Stimulated activated CD4-positive, alpha-beta T cell treated with anti-CD3 and anti-CD28 coated beads, Interleukin-4, amount 100 ng/mL, for 24 hours (primary cell): ENCODE measurements around the gene TOMM5.

ENCODE experiments used
- DNase-seq: peaks from one replicate; pipeline ENCODE4 v3.0.0-alpha.2; 2020

Gene TOMM5

DNA sequence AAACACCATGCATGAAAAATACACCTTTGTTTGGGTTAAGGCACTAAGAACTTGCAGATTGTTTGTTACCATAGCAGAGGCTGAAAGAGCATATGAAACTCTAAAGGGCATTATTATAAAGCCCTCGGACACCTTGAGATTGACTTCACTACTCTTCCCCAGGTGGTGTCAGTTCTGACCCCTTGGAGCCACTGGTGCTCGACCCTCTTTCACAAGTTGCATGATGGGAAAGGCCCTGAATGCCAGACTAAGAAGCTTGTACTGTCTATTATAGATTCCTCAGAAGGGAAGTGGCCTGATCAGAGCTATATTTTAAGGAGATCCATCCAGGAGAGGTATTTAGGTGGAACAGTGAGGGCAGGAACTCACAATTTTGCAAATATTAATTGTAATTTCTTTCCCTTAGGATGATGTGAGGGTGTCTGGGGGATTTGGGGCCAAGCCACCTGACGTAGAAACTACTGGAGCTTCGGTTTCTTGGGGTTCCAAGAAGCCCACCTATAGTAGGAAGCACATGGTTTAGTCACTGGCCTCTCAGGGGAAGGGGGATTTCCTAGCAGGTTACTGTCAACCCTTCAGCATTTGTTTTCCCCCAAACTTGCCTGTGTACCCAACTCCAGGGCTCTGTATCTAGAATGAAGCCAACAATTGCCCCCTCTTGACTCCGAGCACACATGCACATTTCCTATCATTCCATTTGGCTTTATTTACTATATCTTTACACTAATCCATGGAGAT lies 32.4 kb downstream of the TOMM5 start:
- no peak for DNase-seq

DNA sequence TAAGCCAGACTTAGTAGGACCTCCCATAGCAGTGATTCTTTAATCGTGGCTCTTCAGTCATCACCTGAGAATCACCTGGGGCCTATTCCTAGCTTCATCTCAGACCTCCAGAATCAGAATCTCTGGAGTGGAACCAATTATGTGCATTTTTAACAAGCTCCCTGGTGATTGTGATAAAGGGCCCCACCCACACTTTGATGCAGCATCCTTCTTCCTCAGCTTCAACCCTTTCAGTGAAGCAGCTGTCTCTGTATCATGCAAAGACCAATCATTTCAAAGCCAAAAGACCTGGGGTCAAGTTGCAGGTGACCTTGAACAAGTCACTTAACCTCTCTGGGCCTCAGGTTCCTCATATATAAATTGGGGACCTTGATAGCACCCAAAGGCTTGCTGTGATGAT lies 33.3 kb downstream of the TOMM5 start:
- DNase-seq = no peak

DNA sequence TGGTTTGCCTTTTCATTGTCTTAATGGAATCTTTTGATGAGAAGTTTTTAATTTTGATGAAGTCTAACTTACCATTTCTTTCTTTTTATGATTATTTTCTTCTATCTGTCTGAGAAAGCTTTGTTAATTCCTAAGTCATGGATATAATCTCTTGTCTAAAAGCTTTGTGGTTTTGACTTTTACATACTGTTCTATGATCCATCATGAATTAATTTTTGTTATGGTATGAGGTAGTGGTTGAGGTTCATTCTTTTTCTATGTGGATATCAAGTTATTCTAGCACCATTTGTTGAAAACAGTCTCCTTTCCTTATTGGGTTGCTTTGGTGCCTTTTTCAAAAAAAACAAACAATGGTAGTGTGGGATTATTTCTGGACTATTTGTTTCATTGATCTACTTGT lies 36.6 kb downstream of the TOMM5 start:
- DNase-seq = no peak

DNA sequence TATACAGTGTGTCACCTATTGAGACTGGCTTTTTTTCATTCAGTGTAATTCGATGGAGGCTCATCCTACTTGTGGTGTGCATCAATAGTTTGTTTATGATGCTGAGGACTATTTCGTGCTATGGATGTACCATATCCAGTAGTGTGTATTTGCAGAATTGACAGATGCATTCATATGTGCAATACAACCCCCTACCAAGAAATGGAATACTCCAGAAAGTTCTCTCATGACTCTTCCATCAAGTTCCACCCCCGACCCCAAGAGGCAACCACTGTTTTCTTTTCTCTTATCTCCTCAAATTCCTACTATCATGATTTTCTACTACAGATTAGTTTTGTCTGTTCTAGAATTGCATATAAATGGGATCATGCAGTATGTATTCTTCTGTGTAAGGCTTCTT lies 38.1 kb downstream of the TOMM5 start:
- no peak for DNase-seq

DNA sequence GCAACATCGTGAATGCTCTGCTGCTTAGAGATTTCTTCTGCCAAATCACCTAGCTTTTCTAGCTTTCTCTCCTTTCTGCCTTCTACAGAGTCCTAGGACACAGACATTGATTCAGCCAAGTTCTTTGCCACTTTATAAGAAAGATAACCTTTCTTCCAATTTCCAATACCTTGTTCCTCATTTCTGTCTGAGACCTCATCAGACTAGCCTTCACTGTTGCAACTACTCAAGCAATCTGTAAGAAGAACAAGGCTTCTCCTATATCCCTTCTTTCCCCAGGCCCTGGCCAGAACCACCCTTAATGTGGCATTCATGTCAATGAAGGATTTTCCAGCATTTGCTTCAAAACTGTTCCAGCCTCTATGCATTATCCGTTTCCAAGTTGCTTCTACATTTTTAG lies 40.5 kb downstream of the TOMM5 start:
- no peak for DNase-seq

DNA sequence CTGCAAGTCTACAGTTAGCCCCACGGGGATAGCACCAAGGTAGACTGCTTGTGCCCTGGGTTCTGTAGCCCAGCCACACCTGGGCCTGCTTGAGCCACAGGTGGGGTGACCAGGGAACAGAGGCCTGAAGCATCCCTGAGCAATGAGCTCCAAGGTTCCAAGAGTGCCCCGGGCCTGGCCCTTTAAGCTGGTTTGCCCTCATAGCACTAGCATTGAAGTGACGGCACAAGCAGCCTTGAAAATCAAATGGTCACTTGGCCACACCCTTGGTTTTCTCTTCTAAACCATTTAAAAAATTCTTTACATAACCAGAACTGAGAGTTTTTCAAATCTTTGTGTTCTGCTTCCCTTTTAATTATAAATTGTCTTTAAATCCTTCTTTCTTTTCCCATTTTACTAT lies 40.9 kb downstream of the TOMM5 start:
- DNase-seq = no peak

DNA sequence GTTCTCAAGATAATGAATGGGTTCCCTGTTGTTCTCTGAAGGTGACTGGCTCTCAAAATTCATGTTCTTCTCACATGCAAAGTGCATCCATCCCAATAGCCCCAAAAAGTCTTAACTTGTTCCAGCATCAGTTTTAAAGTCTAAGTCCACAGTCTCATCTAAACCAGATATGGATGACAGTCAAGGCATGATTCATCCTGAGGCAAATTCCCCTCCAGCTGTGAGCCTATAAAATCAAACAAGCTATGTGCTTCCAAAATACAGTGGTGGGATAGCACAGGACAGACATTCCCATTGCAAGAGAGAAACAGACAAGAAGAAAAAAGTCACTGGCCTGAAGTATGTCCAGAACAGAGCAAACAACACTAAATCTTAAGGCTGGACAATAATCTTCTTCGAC lies 41.6 kb downstream of the TOMM5 start:
- DNase-seq = no peak

DNA sequence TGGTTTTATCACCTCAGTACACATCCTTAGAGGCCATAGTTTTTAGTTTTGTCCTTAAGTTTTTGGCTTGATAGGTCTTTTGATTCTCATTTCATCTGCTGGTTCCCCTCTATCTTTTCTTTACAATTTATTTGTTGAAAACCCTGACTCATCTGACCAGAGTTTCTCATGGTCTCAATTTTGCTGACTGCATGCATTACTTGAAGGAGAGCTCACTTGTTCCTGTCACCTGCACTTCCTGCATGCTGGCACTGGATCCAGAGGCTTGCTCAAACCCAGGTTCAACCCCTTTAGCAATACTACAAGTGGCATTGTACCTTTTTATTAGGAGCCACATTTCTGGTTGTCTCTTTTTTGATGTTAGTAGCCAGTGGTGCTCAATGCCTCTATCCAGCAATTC lies 42.9 kb downstream of the TOMM5 start:
- DNase-seq = no peak

DNA sequence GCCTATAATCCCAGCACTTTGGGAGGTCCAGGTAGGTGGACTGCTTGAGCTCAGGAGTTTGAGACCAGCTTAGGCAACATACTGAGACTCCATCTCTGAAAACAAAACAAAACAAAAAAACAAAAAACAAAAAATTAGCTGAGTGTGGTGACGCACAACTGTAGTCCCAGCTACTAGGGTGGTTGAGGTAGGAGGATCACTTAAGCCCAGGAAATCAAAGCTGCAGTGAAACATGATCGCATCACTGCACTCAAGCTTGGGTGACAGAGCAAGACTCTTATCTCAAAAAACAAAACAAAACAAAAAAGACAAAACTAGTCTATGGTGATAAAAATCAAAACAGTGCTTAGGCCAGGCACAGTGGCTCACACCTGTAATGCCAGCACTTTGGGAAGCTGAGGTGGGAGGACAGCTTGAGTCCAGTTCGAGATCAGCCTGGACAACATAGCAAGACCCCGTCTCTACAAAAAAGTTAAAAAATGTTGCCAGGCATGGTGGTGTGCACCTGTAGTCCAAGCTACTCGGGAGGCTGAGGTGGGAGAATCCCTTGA lies 45.0 kb downstream of the TOMM5 start:
- DNase-seq = no peak

DNA sequence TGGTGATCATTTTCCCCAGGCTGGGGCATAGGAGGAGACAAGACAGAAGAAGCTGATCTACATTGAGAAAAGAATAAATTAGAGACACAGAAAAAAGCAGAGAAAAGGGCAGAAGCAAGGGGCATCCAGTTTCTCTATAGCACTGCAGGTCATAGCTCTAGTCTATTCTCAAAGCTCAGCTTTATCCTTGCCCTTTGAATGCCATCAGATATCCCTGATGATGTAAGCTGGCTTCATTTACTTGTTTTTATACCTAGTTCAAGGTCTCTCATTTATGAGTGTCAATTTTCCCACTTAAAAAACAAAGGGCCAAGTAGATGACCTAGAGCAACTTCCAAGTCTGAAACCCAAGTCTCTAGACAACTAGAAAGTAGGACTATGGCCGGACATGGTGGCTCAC lies 48.9 kb downstream of the TOMM5 start:
- DNase-seq = no peak

DNA sequence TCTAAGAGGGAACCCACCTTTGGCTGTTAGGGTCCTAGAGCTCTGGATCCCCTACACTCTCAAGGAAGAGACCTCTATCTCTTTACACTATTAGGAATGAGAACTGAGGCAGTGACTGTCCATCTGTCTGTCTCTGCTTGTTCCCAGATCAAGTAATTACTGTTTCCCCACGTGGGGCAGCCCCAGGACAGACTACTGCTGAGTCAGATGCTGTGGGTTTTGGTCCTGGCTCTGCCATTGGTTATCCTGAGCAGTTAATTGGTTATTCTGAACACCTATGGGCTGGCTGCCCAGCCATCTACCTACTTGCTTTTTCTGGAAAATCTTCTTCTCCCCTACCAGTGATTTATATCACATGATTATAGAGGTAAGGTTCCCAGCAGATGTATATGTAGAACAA lies 49.5 kb downstream of the TOMM5 start:
- no peak for DNase-seq

DNA sequence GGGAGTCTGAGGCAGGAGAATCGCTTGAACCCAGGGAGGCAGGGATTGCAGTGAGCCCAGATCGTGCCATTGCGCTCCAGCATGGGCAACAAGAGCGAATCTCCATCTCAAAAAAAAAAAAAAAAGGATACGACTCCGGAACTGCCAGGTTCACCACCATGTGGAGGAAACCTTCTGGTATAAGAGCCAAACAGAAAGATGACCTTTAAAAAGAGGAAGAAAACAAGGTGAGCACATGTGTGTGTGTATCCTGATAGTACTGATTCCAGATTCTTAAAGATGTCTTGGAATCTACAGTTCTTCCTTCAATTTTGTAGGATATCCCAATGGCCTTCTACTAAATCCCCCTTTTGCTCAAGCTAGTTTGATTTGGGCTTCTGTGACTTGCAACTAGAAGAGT lies 49.9 kb downstream of the TOMM5 start:
- DNase-seq = no peak

DNA sequence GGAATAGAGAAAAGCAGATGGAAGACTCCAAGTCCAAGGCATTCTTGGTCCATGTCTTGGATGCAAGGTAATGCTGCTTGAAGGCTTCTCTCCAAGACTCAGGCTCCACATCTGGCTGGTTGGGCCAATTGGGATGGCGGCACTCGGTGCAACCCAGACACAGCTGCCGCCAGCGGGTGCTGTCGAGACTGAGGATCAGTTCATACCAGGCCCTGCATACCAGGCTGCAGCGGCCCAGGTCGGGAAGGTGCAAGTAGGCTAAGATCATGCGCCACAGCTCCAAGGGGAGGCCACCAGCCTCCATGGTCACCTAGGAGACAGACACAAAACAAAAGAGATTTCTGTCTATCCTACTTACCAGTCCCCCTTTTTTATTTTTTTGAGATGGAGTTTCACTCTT lies 50.9 kb downstream of the TOMM5 start:
- no peak for DNase-seq

DNA sequence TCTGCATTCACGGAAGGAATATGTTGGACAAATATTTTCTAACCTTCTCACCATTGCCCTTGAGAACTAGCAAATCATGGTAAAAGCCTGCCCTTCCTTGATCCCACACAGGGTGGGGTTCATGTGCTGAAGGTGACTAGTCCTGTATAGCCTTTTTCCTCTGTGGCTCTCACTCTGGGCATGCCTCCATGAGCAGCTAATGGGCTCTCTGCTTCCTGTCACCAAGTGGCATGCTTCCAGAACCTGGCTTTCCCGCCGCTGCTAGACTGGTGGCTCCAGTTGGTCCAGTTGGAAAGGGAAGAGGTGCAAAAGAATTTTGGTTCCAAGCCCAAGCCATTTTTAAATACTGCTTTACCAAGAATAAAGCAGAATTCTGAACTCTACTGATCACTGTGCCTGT lies 51.8 kb downstream of the TOMM5 start:
- DNase-seq = no peak

DNA sequence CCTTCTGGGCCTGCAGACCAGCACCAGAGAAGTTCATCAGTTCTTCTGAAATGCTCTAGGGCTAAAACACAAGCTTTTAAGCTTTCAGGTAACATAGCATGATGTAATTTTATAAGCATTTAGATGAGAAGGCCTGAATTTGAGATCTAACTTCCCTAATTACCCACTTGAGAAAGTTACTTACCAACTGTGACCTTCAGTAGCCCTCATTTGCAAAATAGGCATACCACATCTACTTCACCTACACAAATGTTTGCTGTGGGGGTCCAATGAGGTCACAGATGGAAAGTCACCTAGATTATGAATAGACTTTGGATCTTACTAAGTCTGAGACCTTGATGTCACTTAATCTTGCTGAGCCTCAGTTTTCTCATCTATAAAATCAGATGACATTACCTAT lies 52.8 kb downstream of the TOMM5 start:
- no peak for DNase-seq
